Epithelial cell of proximal tubule (primary cell): ENCODE data around the gene MCCC2. TPM values are rescaled to one million over a fixed set of nuclear protein-coding genes. Genes with fewer than 3 reads are reported as not detected.
A peak's percentile ranks its signal among the peaks of the same experiment; 100 is the strongest.
"Not testable (repeated sequence)": the region's sequence is repeated elsewhere in the genome, so short reads cannot be mapped to it uniquely, and the experiment has no call there.

Experiments used
- DNase-seq: peaks from one replicate; pipeline ENCODE4 v3.0.0-alpha.2; 2011; ENCODE audit warnings: low read depth
- H3K4me3 ChIP-seq: 2 replicates; pipeline ENCODE4 v1.5.1; 2011; ENCODE audit warnings: low read depth, mild to moderate bottlenecking, low read length
- total RNA-seq: library from RNA; depleted of rRNA; stranded (reverse); fragments of >200 nt; gene quantifications from 2 replicates; pipeline ENCODE4 v1.2.3, GENCODE V29; 2015
- TF ChIP-seq, protein P1 (sequence below): conservative IDR thresholded peaks from 2 replicates; pipeline ENCODE4 v1.5.1; 2012; ENCODE audit warnings: low read depth, mild to moderate bottlenecking, low read length

The MCCC2 gene
- 25.3 and 38.6 TPM in 2 replicates for total RNA-seq

DNA sequence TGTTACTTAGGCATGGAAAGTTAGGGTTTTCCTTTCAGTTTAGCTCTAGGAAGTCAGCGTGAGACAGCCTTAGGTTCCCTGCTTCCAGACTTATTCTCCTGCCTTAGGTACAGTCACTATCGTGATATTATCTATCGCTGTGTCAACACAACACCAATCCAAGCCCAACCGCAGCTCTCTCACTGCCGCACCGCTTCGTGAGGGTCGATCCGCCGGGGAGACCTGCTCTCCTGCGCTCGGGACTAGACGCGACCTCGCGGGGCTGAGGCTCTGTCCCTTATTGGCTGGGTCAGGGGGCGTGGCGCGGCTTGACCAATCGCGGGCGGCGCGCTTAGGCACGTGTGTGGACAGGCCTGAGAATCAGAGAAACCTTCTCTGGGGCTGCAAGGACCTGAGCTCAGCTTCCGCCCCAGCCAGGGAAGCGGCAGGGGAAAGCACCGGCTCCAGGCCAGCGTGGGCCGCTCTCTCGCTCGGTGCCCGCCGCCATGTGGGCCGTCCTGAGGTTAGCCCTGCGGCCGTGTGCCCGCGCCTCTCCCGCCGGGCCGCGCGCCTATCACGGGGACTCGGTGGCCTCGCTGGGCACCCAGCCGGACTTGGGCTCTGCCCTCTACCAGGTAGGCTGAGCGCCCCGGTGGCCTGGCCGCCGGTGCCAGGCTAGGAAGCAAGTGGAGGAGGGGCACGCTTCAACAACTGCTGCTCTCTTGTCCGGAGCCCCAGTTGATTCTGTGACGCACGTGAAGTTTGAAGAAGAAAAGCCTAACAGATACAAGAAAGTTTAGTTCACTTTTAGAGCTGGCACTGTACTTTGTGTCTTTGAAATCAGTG, at the start of gene MCCC2:
Gene MCCC2, plus strand, starts transcription at position 400 of the 825 bp plus-strand sequence. Its CDS starts 86 bp downstream, at position 486.
- TF ChIP-seq, protein P1, sequence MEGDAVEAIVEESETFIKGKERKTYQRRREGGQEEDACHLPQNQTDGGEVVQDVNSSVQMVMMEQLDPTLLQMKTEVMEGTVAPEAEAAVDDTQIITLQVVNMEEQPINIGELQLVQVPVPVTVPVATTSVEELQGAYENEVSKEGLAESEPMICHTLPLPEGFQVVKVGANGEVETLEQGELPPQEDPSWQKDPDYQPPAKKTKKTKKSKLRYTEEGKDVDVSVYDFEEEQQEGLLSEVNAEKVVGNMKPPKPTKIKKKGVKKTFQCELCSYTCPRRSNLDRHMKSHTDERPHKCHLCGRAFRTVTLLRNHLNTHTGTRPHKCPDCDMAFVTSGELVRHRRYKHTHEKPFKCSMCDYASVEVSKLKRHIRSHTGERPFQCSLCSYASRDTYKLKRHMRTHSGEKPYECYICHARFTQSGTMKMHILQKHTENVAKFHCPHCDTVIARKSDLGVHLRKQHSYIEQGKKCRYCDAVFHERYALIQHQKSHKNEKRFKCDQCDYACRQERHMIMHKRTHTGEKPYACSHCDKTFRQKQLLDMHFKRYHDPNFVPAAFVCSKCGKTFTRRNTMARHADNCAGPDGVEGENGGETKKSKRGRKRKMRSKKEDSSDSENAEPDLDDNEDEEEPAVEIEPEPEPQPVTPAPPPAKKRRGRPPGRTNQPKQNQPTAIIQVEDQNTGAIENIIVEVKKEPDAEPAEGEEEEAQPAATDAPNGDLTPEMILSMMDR = no peak
- H3K4me3 ChIP-seq = peak within 1 kb of the TSS; percentile 86
- peak; percentile 62 for DNase-seq

DNA sequence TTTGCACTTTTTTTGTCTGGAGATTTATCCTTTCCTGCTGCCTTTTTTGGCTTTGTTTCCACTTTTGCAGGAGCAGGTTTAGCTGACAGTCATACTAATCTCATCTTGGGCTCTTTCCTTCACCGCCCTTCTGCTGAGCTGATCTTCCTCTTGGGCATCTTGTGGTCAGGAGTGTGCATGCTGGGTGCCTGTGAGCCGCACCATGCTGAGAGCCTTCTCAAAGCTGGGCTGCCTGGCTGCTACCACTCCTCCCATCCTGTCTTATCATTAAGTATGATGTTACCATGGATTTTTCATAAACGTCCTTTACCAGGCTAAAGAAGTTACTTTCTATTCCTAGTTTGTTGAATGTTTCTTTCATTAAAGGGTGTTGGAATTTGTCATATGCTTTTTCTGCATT, 49.5 kb upstream of the MCCC2 start:
- DNase-seq = no peak
- H3K4me3 ChIP-seq = no peak overlapping the region
- TF ChIP-seq, protein P1 = no peak

DNA sequence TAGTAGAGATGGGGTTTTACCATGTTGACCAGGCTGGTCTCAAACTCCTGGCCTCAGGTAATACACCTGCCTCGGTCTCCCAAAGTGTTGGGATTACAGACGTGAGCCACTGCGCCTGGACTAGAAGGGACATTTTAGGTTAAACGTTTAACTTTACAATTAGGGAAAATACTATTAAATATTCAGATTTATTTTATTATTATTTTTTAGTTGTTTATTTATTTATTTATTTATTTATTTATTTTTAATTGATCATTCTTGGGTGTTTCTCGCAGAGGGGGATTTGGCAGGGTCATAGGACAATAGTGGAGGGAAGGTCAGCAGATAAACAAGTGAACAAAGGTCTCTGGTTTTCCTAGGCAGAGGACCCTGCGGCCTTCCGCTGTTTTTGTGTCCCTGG, 36.3 kb upstream of the MCCC2 start:
- DNase-seq, H3K4me3 ChIP-seq: not testable (repeated sequence)

DNA sequence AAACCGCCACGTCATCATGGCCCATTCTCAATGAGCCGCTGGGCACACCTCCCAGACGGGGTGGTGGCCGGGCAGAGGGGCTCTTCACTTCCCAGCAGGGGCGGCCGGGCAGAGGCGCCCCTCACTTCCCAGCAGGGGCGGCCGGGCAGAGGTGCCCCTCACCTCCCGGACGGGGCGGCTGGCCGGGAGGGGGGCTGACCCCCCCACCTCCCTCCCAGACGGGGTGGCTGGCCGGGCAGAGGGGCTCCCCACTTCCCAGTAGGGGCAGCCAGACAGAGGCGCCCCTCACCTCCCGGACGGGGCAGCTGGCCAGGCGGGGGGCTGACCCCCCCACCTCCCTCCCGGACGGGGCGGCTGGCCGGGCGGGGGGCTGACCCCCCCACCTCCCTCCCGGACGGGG, 35.6 kb upstream of the MCCC2 start:
- DNase-seq, H3K4me3 ChIP-seq: not testable (repeated sequence)

DNA sequence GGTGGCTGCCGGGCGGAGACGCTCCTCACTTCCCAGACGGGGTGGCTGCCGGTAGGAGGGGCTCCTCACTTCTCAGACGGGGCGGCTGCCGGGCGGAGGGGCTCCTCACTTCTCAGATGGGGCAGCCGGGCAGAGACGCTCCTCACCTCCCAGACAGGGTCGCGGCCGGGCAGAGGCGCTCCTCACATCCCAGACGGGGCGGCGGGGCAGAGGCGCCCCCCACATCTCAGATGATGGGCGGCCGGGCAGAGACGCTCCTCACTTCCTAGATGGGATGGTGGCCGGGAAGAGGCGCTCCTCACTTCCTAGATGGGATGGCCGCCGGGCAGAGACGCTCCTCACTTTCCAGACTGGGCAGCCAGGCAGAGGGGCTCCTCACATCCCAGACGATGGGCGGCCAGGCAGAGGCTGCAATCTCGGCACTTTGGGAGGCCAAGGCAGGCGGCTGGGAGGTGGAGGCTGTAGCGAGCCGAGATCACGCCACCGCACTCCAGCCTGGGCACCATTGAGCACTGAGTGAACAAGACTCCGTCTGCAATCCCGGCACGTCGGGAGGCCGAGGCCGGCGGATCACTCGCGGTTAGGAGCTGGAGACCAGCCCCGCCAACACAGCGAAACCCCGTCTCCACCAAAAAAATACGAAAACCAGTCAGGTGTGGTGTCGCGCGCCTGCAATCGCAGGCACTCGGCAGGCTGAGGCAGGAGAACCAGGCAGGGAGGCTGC, 35.0 kb upstream of the MCCC2 start:
- not testable (repeated sequence) for DNase-seq, H3K4me3 ChIP-seq

DNA sequence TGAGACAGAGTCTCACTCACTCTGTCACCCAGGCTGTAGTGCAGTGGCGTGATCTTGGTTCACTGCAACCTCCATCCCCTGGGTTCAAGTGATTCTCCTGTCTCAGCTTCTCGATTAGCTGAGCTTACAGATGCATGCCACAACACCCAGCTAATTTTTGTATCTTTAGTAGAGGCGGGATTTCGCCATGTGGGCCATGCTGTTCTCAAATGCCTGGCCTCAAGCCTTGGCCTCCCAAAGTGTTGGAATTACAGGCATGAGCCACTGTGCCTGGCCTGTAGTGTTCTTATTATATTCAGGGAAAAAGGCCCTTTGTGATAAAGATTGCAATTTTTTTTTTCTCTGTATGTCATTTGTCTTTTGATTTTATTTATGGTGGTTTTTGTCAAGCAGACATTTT, 24.0 kb upstream of the MCCC2 start:
- DNase-seq = no peak
- no peak overlapping the region for H3K4me3 ChIP-seq
- TF ChIP-seq, protein P1 = no peak

DNA sequence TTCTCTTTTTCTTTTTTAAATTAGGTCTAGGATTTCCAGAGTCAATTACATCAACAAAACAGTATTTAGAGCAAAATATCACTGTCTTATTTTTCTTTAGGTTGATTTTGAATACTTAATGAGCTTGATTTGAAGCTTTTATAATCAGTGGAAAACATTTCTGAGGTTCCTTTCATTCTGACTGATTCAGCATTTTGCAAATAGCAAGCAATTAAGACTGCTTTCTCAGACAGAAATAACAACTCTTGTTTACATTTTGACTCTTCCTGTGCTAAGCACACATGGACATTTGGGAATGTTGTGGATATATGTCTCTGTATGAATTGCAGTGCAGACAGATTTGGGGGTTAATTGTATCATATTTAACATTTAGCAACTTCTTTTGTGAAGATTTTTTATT, 22.2 kb upstream of the MCCC2 start:
- TF ChIP-seq, protein P1 = no peak
- no peak overlapping the region for H3K4me3 ChIP-seq

DNA sequence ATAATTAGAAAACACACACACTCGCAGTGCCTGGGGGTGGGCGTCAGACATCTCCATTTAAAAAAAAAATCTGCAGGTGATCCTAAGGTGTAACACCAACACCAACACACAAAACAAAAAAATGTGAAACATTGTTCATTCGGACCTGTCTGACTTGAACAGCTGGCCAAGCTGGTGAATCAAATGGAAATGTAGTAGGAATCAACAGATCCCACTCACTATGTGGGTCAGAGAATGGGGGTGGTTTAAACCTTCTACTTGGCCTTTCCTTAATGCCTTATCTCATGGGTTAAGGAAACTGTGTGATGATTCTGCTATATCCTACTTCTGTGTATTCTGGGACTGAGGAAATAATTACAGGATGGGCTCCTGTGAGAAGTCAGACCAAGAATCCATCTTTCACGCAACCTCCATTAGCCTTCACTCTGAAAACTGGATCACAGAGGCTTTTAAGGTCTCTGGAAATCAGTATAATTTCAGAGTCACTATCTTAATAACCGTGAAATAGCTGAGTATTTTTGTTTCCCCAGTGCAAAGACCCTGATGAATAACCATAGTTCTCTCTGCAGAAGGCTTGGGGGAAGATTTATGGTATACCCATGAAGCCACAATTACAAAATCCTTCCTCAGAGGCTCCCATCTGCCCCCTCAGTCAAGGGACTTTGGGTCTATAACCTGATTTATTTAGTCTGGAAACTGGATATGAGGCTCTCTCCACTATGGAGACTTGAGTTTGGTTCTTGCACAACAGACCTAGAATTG, 17.2 kb upstream of the MCCC2 start:
- TF ChIP-seq, protein P1 = no peak

More for the DNA sequence above, 22.2 kb upstream of the MCCC2 start:
- DNase-seq = no peak

DNA sequence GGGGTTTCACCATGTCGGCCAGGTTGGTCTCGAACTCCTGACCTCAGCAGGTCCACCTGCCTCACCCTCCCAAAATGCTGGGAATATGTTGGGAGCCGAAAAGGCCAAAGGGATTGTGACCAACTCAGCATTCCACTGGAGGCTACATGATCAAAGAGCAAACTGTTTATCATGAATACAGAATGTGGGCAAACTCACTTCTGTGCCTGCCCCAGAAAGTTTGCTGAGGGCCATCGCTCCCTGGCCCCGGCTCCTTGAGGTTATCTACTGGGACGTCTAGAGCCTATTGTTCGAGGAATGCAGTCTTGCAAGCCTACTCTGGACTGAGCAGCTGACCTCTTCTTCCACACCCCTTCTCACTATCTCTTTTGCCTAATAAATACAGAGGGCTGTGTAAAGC, 15.3 kb upstream of the MCCC2 start:
- not testable (repeated sequence) for DNase-seq, H3K4me3 ChIP-seq

More for the DNA sequence above, 17.2 kb upstream of the MCCC2 start:
- no peak overlapping the region for H3K4me3 ChIP-seq
- no peak for DNase-seq
